ENCODE results near the gene NUTF2.

Gene NUTF2

GRCh38 chr16:67872631-67873434, 26.1 kb downstream of the NUTF2 start, which contains the start of gene EDC4:
EDC4 (plus strand) TSS chr16:67873052; CDS start chr16:67873262, 210 bp downstream.
- no peak for TF ChIP-seq CTCF (IDR thresholded peaks at IDR 0.05; ENCODE audit: low read depth, low read length)
- Histone ChIP-seq H3K27me3 (no peaks in the 10 kb centered on the region), H3K4me3 (ENCODE audit: low read depth, low read length) (peak within 1 kb of the TSS; percentile 98), H3K36me3 (peaks cover 52% of the 10 kb centered on the region), H3K9me3 (no peaks in the 10 kb centered on the region), H3K4me1 (peaks cover 4% of the 10 kb centered on the region)
- DNase-seq: peak; percentile 84

GRCh38 chr16:67873435-67874370, 27.0 kb downstream of the NUTF2 start:
- no peak for TF ChIP-seq CTCF (IDR thresholded peaks at IDR 0.05; ENCODE audit: low read depth, low read length)
- Histone ChIP-seq H3K9me3 (no peaks in the 10 kb centered on the region), H3K36me3 (peaks cover 52% of the 10 kb centered on the region), H3K4me3 (ENCODE audit: low read depth, low read length) (peak overlapping the region; percentile 98), H3K27me3 (no peaks in the 10 kb centered on the region), H3K4me1 (peaks cover 4% of the 10 kb centered on the region)
- DNase-seq: no peak

- TF ChIP-seq CTCF (IDR thresholded peaks at IDR 0.05; ENCODE audit: low read depth, low read length): no peak
- peak overlapping the region; percentile 98; the same call in 1 of the 2 replicates for H3K4me3 ChIP-seq (ENCODE audit: low read depth, low read length)
- H3K27me3 ChIP-seq: no peaks in the 10 kb centered on the region
- H3K36me3 ChIP-seq: peaks cover 52% of the 10 kb centered on the region
- no peak for DNase-seq
- H3K4me1 ChIP-seq: peaks cover 4% of the 10 kb centered on the region
- no peaks in the 10 kb centered on the region for H3K9me3 ChIP-seq
Observed at GRCh38 chr16:67874372-67874771, 27.6 kb downstream of the NUTF2 start.

- H3K36me3 ChIP-seq: peaks cover 57% of the 10 kb centered on the region
- H3K9me3 ChIP-seq: no peaks in the 10 kb centered on the region
- peaks cover 4% of the 10 kb centered on the region for H3K4me1 ChIP-seq
- DNase-seq: no peak
- TF ChIP-seq CTCF (IDR thresholded peaks at IDR 0.05; ENCODE audit: low read depth, low read length): no peak
- H3K27me3 ChIP-seq: no peaks in the 10 kb centered on the region
- H3K4me3 ChIP-seq (ENCODE audit: low read depth, low read length): no peak overlapping the region
Observed at GRCh38 chr16:67877064-67877463, 30.3 kb downstream of the NUTF2 start.

GRCh38 chr16:67878232-67878631, 31.5 kb downstream of the NUTF2 start:
- peaks cover 68% of the 10 kb centered on the region for H3K36me3 ChIP-seq

More at GRCh38 chr16:67878232-67878631, 31.5 kb downstream of the NUTF2 start:
- H3K4me1 ChIP-seq: peaks cover 4% of the 10 kb centered on the region
- TF ChIP-seq CTCF (IDR thresholded peaks at IDR 0.05; ENCODE audit: low read depth, low read length): no peak
- H3K4me3 ChIP-seq (ENCODE audit: low read depth, low read length): no peak overlapping the region
- no peaks in the 10 kb centered on the region for H3K9me3 ChIP-seq
- H3K27me3 ChIP-seq: no peaks in the 10 kb centered on the region
- no peak for DNase-seq

All from BE2C (cell line).